Neural progenitor cell (in vitro differentiated cells): Measurements from ENCODE around the gene CPLANE1.

Experiments
- CTCF ChIP-seq: fragments of 200-600 bp; sonication (generic); IDR thresholded peaks from 2 replicates; pipeline ENCODE4 v1.5.1; 2017; ENCODE audit warnings: antibody characterized with exemption, mild to moderate bottlenecking
- EZH2 ChIP-seq: fragments of 200-600 bp; sonication (generic); IDR thresholded peaks from 2 replicates; pipeline ENCODE4 v1.6.1; 2017; ENCODE audit warnings: antibody characterized with exemption, mild to moderate bottlenecking, moderate library complexity
- EZH2phosphoT487 ChIP-seq: fragments of 200-600 bp; sonication (generic); IDR thresholded peaks from 2 replicates; pipeline ENCODE4 v1.6.1; 2017; ENCODE audit warnings: antibody characterized with exemption

GRCh38 chr5:37075399-37075950 is 173.7 kb downstream of the CPLANE1 start:
- no peak for TF ChIP-seq EZH2
- no peak for TF ChIP-seq CTCF
- TF ChIP-seq EZH2phosphoT487 = no peak
